NCI-H1417 treated with DMSO at 0.1 percent for 48 hours (cell line): ENCODE measurements around the gene STXBP4.

Experiments
- DNase-seq: peaks from one replicate; lab custom pipeline; 2025; lab: John Stamatoyannopoulos, UW

The STXBP4 gene

GRCh38 chr17:54971147-54971546 lies 2.6 kb downstream of the STXBP4 start:
- DNase-seq = no peak

GRCh38 chr17:54971901-54972300 lies 3.3 kb downstream of the STXBP4 start:
- no peak for DNase-seq

DNA sequence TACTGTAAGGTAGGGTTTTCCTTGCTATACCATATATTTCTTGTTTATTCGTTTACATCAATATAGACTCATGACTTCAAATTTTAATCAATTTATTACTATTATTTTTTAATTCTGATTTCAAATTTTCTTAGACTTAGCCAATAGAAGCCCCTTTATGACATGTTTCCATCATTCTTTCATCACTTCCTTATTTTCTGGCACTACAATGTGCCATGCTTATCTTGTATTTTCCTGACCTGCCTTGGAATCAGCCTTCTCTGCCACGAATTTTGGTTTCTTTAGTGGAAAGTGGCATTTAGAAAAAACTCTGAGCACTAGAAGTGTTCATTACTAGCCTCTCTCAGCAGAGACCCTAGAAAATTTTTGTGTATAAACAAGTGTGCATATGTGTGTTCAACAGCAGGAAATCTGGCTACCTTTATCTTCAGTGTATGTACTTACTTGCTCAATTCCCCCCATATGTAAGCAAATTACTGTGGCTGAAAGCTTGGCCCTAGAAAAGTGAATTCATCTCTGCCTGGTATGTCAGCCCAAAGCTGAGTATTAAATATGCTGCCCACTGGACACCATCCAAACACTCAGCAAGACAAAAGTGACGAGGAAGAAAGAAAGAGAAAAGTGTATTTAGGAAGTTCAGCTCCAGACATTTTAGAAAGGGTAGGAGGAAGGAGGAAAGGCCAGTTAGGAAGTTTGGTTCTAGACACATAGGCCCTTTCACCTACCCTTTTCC lies 4.0 kb downstream of the STXBP4 start:
- DNase-seq = no peak

GRCh38 chr17:54974759-54975158 lies 6.2 kb downstream of the STXBP4 start:
- DNase-seq = no peak

- DNase-seq = no peak
Measured at GRCh38 chr17:54976316-54976715, 7.8 kb downstream of the STXBP4 start.

DNA sequence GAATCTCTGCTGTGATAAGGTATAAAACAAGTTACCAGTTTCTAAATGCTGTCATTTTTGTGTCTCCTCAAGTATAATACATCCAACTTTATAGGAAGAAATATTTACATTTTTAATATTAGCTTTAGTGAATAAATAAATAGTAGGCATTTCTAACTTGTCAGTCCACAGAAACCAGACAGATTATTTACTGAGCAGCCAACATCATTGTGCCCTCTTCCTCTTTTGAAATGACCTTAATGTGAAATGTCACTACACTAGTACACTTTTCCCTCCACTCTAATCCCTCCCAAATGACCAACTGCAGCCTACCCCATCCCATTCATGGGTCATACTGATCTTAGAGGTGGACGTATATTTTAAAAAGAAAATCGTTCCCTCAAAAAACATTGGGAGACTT lies 9.2 kb downstream of the STXBP4 start:
- no peak for DNase-seq

DNA sequence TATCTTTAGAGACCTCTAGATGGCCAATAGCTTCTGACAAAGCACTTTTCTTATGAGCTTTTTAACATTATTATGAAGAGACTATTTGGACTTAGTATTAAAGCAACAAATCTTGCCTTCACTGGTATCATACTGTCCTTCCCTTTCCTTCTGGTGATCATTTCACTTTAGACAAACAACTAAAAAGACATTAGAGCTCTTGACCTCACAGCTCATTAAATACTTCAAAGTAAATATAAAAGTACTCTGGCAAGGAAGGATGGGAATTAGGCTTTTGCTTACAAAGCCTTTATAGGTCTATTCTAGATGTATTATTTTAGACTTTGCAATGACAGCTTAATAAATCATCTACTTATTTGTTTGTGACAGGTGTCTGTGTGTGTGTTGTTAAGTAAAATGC lies 11.1 kb downstream of the STXBP4 start:
- no peak for DNase-seq

- DNase-seq = no peak
Measured at GRCh38 chr17:54980375-54980774, 11.8 kb downstream of the STXBP4 start.

GRCh38 chr17:54982399-54982798 lies 13.8 kb downstream of the STXBP4 start:
- DNase-seq = no peak

- no peak for DNase-seq
Measured at GRCh38 chr17:54983260-54983659, 14.7 kb downstream of the STXBP4 start.

DNA sequence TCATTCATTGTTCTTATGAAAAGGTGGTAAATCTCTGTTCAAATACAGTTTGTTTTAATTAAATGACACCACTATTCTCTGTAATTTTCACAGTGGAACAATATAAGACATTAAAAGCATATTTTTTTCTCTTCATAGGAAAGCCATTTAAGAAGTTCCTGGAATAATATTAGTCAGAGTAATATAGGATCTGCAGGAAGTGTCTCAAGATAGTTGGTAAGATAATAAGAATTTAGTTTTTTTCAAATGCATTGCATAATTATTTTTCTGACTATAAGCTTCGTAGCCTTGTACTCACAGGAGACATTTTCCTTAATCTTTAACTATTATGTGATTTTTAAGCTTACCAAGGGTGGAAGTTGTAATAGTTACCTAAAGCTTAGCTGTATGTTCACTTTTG lies 16.9 kb downstream of the STXBP4 start:
- no peak for DNase-seq

DNA sequence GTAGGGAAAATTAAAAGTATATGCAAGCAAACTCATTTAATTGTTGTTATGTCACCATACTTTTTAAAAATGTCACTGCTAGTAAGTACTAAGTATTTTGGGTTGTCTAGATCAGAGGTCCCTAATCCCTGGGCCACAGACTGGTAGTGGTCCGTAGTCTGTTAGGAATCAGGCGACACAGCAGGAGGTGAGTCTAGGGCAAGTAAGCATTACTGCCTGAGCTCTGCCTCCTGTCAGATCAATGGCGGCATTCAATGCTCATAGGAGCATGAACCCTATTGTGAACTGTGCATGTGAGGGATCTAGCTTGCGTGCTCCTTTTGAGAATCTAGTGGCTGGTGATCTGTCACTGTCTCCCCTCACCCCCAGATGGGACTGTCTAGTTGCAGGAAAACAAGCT lies 21.6 kb downstream of the STXBP4 start:
- no peak for DNase-seq

- no peak for DNase-seq
Measured at GRCh38 chr17:54991567-54991966, 23.0 kb downstream of the STXBP4 start.

GRCh38 chr17:54992797-54993639 lies 24.5 kb downstream of the STXBP4 start:
- peak; percentile 32 for DNase-seq

DNA sequence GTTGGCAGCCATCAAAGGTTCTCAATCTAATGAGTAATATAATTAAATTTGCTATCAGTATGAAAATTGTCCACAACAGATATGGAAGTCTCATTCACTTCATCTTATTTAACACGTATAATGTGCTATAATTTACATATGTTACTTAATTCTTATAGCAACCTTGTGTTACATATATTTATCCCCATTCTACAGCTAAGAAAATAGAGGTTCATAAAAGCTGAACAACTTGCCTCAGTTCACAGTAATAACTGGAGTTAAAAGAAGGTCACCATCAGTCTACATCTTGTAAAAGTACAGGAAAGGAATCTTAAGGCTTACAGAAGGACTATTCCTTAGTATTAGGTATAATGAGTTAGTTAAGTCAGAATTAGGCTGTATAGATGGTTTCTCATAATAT lies 27.9 kb downstream of the STXBP4 start:
- no peak for DNase-seq

DNA sequence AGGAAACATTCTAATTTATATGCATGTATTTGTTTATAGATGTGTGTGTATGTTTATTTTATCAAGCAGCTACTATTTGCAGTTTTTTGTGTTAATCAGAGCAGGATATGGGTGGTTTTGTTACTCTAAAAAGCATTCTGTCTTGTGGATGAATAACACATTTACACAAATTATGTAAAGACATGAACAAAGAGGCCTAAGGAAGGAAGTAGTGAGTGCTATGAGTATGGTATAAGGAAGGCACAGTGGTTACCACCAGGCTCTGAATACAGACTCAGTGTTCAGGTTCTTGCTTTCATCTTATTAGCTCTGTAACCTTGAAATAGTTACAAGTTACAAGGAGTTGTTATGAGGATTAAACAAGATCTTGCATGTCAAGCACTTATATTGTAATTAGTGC lies 33.9 kb downstream of the STXBP4 start:
- DNase-seq = no peak

- DNase-seq = no peak
Measured at GRCh38 chr17:55004484-55004883, 35.9 kb downstream of the STXBP4 start.

DNA sequence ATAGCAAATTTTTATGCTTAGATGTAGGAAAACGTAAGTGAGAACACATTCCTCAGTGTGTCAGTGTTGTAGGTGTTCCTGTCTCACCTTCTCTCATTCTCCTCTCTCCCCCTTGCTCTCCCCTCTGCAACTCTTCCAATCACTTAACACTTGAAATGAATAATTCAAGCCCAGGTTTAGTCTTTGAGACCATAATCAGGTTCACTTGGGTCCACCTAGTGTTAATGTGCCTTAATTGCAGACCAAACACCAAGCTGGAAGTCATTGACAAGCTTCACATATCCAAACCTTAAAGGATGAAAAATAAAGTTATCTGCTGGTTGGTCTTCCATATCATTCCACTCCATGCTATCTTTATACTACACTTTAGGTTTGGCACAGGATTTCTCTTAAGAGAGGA lies 37.0 kb downstream of the STXBP4 start:
- no peak for DNase-seq

GRCh38 chr17:55023626-55024025 lies 55.1 kb downstream of the STXBP4 start:
- DNase-seq = no peak

- no peak for DNase-seq
Measured at GRCh38 chr17:55037828-55038227, 69.3 kb downstream of the STXBP4 start.

- no peak for DNase-seq
Measured at GRCh38 chr17:55038291-55038690, 69.7 kb downstream of the STXBP4 start.

GRCh38 chr17:55040611-55041010 lies 72.0 kb downstream of the STXBP4 start:
- DNase-seq = no peak

DNA sequence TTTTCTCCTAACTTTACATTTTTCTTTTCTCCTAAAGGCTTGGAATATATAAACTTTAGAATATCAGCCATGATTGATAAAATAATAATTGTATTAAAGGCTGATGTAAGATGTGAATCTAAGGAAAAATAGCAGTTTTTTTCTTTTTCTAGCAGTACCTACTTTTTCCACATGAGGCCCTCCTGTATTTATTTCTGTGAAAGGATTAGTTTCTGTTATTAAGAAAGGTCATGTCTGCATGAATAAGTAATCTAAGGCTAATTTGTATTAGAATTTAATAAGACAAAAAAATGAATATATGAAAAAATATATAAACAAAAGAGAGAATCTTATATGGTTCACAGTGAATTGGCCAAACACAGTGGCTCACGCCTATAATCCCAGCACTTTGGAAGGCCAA lies 85.3 kb downstream of the STXBP4 start:
- DNase-seq = no peak

DNA sequence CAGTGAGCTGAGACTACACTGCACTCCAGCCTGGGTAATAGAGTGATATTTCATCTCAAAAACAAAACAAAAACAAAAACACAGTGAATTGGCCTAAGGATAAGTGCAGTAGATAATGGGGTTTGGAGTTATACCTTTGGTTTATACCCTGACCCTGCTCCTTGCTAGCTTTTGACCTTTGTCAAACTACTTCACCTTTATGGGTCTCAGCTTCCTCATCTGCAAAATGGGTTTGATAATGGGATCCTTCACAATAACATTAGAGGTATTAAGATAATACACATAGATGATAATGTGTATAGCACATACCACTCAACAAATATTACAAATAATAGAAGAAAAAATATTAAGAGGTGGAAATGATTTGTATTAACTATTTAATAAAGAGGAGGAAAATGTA lies 85.9 kb downstream of the STXBP4 start:
- DNase-seq = no peak
